Naive thymus-derived CD8-positive, alpha-beta T cell (primary cell): Measurements from ENCODE around the gene ITLN2. TPM values are rescaled to one million over a fixed set of nuclear protein-coding genes. Genes with fewer than 3 reads are reported as not detected.

Experiments used
- polyA plus RNA-seq, 3 donors: library from polyadenylated mRNA; unstranded; fragments of 300-500 nt; fragmentation: Illumina TruSeq; gene quantifications; one replicate each; pipeline ENCODE4 v1.2.3, GENCODE V29; 2021
- total RNA-seq, 8 experiments: library from RNA in 2 of 8; stranded (reverse) in 2 of 8; gene quantifications; one replicate each; pipeline ENCODE4 v1.2.3 and lab custom pipeline; 2021 to 2026

The ITLN2 gene
- total and polyA plus RNA-seq, 5 experiments from 2014 or later = not detected

Other genes with a start within 250 kb of the ITLN2 start
- 100 to 1,000 TPM; 272 to 276 TPM for gene CD48, start 243.0 kb downstream of the ITLN2 start, total RNA-seq
- gene CD48, start 243.0 kb downstream of the ITLN2 start, polyA plus RNA-seq = 100 to 1,000 TPM; 186 to 213 (median 200) TPM
- gene SLAMF7, start 215.6 kb downstream of the ITLN2 start, total RNA-seq = 1 to 10 TPM; 4.5 to 6.2 TPM
- gene SLAMF7, start 215.6 kb downstream of the ITLN2 start, polyA plus RNA-seq = 100 to 1,000 TPM in 1 of 3 donors, 1 to 10 TPM in 2; 3.8 to 102 (median 4.0) TPM
- 100 to 1,000 TPM; 150 to 156 TPM for gene LY9, start 158.6 kb downstream of the ITLN2 start, total RNA-seq
- gene LY9, start 158.6 kb downstream of the ITLN2 start, polyA plus RNA-seq = 100 to 1,000 TPM; 167 to 223 (median 189) TPM
- under 1 TPM; 0.62 to 0.66 TPM for gene CD244, start 91.9 kb downstream of the ITLN2 start, total RNA-seq
- 10 to 100 TPM; 11.7 to 82.2 (median 16.1) TPM for gene CD244, start 91.9 kb downstream of the ITLN2 start, polyA plus RNA-seq
- not detected for gene ITLN1, start 69.6 kb downstream of the ITLN2 start, total RNA-seq
- gene ITLN1, start 69.6 kb downstream of the ITLN2 start, polyA plus RNA-seq = not detected
- 10 to 100 TPM; 16.3 to 16.4 TPM for gene F11R, start 66.3 kb upstream of the ITLN2 start, total RNA-seq
- gene F11R, start 66.3 kb upstream of the ITLN2 start, polyA plus RNA-seq = 1 to 10 TPM; 6.7 to 9.0 (median 8.1) TPM
- 100 to 1,000 TPM; 100 to 108 TPM for gene TSTD1, start 84.2 kb upstream of the ITLN2 start, total RNA-seq
- 100 to 1,000 TPM; 342 to 508 (median 412) TPM for gene TSTD1, start 84.2 kb upstream of the ITLN2 start, polyA plus RNA-seq
- gene USF1, start 91.2 kb upstream of the ITLN2 start, total RNA-seq = 100 to 1,000 TPM; 107 to 118 TPM
- gene USF1, start 91.2 kb upstream of the ITLN2 start, polyA plus RNA-seq = 10 to 100 TPM in 1 of 3 donors, 1 to 10 TPM in 2; 4.3 to 11.1 (median 7.4) TPM
- gene ARHGAP30, start 115.1 kb upstream of the ITLN2 start, total RNA-seq = 100 to 1,000 TPM; 220 to 233 TPM
- gene ARHGAP30, start 115.1 kb upstream of the ITLN2 start, polyA plus RNA-seq = 100 to 1,000 TPM; 110 to 207 (median 136) TPM
- gene NECTIN4, start 134.7 kb upstream of the ITLN2 start, total RNA-seq = not detected
- not detected for gene NECTIN4, start 134.7 kb upstream of the ITLN2 start, polyA plus RNA-seq
- under 1 TPM; 0.60 to 0.96 TPM for gene KLHDC9, start 143.6 kb upstream of the ITLN2 start, total RNA-seq
- 1 to 10 TPM in 1 of 3 donors, under 1 TPM in 2; 0.30 to 1.5 (median 0.62) TPM for gene KLHDC9, start 143.6 kb upstream of the ITLN2 start, polyA plus RNA-seq
- 10 to 100 TPM; 37.9 to 41.4 TPM for gene PFDN2, start 163.2 kb upstream of the ITLN2 start, total RNA-seq
- 10 to 100 TPM; 74.6 to 91.3 (median 86.0) TPM for gene PFDN2, start 163.2 kb upstream of the ITLN2 start, polyA plus RNA-seq
- 10 to 100 TPM; 43.5 to 46.4 TPM for gene NIT1, start 163.3 kb upstream of the ITLN2 start, total RNA-seq
- gene NIT1, start 163.3 kb upstream of the ITLN2 start, polyA plus RNA-seq = 10 to 100 TPM; 16.8 to 25.0 (median 18.3) TPM
- 10 to 100 TPM; 35.3 to 38.6 TPM for gene DEDD, start 177.9 kb upstream of the ITLN2 start, total RNA-seq
- 10 to 100 TPM; 29.0 to 35.4 (median 29.3) TPM for gene DEDD, start 177.9 kb upstream of the ITLN2 start, polyA plus RNA-seq
- gene UFC1, start 199.2 kb upstream of the ITLN2 start, total RNA-seq = 100 to 1,000 TPM; 116 to 118 TPM
- 100 to 1,000 TPM; 148 to 158 (median 155) TPM for gene UFC1, start 199.2 kb upstream of the ITLN2 start, polyA plus RNA-seq
- 10 to 100 TPM; 59.2 to 63.8 TPM for gene USP21, start 204.7 kb upstream of the ITLN2 start, total RNA-seq
- 10 to 100 TPM; 13.8 to 31.4 (median 14.6) TPM for gene USP21, start 204.7 kb upstream of the ITLN2 start, polyA plus RNA-seq
- 10 to 100 TPM; 76.2 to 82.1 TPM for gene PPOX, start 211.6 kb upstream of the ITLN2 start, total RNA-seq
- 10 to 100 TPM; 12.0 to 17.8 (median 15.7) TPM for gene PPOX, start 211.6 kb upstream of the ITLN2 start, polyA plus RNA-seq
- 10 to 100 TPM; 81.0 to 97.4 TPM for gene B4GALT3, start 222.7 kb upstream of the ITLN2 start, total RNA-seq
- gene B4GALT3, start 222.7 kb upstream of the ITLN2 start, polyA plus RNA-seq = 10 to 100 TPM; 35.4 to 49.9 (median 37.6) TPM
- 1 to 10 TPM; 4.8 to 7.0 TPM for gene ADAMTS4, start 244.2 kb upstream of the ITLN2 start, total RNA-seq
- gene ADAMTS4, start 244.2 kb upstream of the ITLN2 start, polyA plus RNA-seq = under 1 TPM; 0.07 to 0.34 (median 0.22) TPM
- 100 to 1,000 TPM; 126 to 127 TPM for gene NDUFS2, start 247.6 kb upstream of the ITLN2 start, total RNA-seq
- gene NDUFS2, start 247.6 kb upstream of the ITLN2 start, polyA plus RNA-seq = 100 to 1,000 TPM in 1 of 3 donors, 10 to 100 TPM in 2; 78.6 to 106 (median 95.4) TPM